ENCODE measurements around the gene BBS7. TPM values are rescaled to one million over a fixed set of nuclear protein-coding genes. Genes with fewer than 3 reads are reported as not detected.

Gene BBS7
- polyA plus RNA-seq, 2 of the 4 experiments (the other 2 are of a cell fraction) = 12.6 to 17.7 TPM

DNA sequence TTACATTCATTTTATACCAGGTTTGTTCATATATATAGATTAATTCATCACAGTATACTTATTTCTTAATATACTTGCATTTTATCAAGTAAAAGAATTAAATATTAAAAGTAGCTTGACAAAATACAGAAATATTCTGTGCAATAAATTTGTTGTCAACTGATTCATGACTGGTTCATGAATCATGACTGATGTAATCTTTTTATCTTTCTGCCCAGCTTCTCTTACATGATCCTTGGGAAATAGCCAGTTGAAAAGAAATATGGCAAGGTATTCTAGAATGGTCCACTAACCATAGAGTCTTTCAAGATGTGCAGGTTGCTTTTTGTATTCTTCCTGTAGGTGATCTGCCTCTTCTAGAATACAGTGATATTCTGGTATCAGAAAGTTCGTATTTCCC is 42.4 kb downstream of the BBS7 start:
- ATAC-seq (no peak), DNase-seq (ENCODE audit: low read depth in 1 of 2, low spot score in 1 of 2) (peak; percentile 0 to 2), FAIRE-seq (no peak)
- Histone ChIP-seq H3K4me1 (peaks cover 14% of the 10 kb centered on the region; the same call in 1 of the 3 replicates), H3K4me3 (no peak overlapping the region), H3K27ac (no peak overlapping the region), H3K4me2 (no peak overlapping the region), H3K9me3 (no peaks in the 10 kb centered on the region)
- CTCF ChIA-PET = no interaction called here
- POLR2A ChIA-PET = no interaction called here
- WGBS (ENCODE audit: missing lambda C conversion rate) = 88% methylated on average over 1 of the region's 1 CpG
- TF ChIP-seq FOSL2 (IDR thresholded peaks at IDR 0.05) = no peak
- TF ChIP-seq FOSL2 (CRISPR knock-in tag; IDR thresholded peaks at IDR 0.05) = peak; percentile 8; the same call in 1 of the 2 replicates
- TF ChIP-seq, protein P1, sequence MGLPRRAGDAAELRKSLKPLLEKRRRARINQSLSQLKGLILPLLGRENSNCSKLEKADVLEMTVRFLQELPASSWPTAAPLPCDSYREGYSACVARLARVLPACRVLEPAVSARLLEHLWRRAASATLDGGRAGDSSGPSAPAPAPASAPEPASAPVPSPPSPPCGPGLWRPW (IDR thresholded peaks at IDR 0.05) = no peak
- no peak for TF ChIP-seq EHMT2 (IDR thresholded peaks at IDR 0.05; ENCODE audit: low read depth)
- TF ChIP-seq, protein P2, sequence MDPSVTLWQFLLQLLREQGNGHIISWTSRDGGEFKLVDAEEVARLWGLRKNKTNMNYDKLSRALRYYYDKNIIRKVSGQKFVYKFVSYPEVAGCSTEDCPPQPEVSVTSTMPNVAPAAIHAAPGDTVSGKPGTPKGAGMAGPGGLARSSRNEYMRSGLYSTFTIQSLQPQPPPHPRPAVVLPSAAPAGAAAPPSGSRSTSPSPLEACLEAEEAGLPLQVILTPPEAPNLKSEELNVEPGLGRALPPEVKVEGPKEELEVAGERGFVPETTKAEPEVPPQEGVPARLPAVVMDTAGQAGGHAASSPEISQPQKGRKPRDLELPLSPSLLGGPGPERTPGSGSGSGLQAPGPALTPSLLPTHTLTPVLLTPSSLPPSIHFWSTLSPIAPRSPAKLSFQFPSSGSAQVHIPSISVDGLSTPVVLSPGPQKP (IDR thresholded peaks at IDR 0.05; ENCODE audit: low read depth, low read length) = no peak
- TF ChIP-seq POLR2AphosphoS2 (conservative IDR thresholded peaks at IDR 0.05; ENCODE audit: low read length) = no peak
- no peak for TF ChIP-seq ESRRA (IDR thresholded peaks at IDR 0.05; ENCODE audit: borderline replicate concordance, low read length)
- TF ChIP-seq, protein P3, sequence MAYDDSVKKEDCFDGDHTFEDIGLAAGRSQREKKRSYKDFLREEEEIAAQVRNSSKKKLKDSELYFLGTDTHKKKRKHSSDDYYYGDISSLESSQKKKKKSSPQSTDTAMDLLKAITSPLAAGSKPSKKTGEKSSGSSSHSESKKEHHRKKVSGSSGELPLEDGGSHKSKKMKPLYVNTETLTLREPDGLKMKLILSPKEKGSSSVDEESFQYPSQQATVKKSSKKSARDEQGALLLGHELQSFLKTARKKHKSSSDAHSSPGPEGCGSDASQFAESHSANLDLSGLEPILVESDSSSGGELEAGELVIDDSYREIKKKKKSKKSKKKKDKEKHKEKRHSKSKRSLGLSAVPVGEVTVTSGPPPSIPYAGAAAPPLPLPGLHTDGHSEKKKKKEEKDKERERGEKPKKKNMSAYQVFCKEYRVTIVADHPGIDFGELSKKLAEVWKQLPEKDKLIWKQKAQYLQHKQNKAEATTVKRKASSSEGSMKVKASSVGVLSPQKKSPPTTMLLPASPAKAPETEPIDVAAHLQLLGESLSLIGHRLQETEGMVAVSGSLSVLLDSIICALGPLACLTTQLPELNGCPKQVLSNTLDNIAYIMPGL (CRISPR knock-in tag; IDR thresholded peaks at IDR 0.05; ENCODE audit: borderline replicate concordance) = no peak
- no peak for TF ChIP-seq KDM1A (IDR thresholded peaks at IDR 0.05; ENCODE audit: low read depth)
- TF ChIP-seq JUNB (IDR thresholded peaks at IDR 0.05) = peak; percentile 27; the same call in 1 of the 2 replicates
- TF ChIP-seq, protein P4, sequence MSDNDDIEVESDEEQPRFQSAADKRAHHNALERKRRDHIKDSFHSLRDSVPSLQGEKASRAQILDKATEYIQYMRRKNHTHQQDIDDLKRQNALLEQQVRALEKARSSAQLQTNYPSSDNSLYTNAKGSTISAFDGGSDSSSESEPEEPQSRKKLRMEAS (IDR thresholded peaks at IDR 0.05) = no peak

DNA sequence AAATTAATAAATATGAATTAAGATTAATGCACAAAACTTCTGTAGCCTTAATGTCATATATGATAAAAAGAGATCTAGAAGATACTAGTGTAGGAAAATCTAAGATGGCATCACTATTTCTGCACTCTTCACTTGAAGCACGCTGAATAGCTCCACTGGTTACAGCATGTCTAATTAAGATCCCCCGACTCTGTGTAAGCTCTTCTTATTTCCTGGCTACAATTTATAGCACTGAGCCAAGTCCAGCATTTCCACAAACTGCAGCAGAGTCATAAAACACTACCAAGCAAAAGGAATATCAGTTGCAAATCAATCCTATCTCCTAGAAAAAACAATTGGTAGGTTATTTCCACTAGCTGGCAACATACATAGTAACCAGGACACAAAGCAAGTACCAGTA is 45.3 kb downstream of the BBS7 start:
- DNase-seq (ENCODE audit: low read depth in 1 of 2, low spot score in 1 of 2) = no peak
- FAIRE-seq = no peak
- no peaks in the 10 kb centered on the region for H3K9me3 ChIP-seq
- no peak overlapping the region for H3K27ac ChIP-seq
- ChIA-PET CTCF (no interaction called here), POLR2A (no interaction called here)
- no peak overlapping the region for H3K4me2 ChIP-seq
- 49% methylated on average over 2 of the region's 2 CpGs for WGBS (ENCODE audit: missing lambda C conversion rate)
- TF ChIP-seq ZC3H11A (IDR thresholded peaks at IDR 0.05) = no peak
- ATAC-seq = no peak
- no peak overlapping the region for H3K4me3 ChIP-seq
- H3K4me1 ChIP-seq = peaks cover 26% of the 10 kb centered on the region; the same call in 2 of the 3 replicates

DNA sequence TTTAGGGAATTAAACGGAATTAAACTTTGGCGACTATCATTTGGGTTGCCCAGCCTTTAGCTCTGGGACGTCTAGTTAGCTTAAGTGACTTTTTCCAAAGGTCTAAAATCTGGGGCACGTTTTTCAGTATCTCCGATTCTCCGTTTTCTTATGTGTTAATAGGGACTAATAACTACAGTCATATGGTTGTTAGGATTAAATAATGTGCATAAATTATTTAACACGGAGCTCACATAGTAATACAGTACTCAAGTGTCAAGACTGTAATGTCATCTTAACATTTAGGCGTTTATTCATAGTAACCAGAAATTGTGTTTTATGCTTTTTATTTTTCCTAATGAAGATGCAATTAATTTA is 46.1 kb downstream of the BBS7 start:
- WGBS (ENCODE audit: missing lambda C conversion rate) = 3% methylated on average over 8 of the region's 8 CpGs
- DNase-seq (ENCODE audit: low read depth in 1 of 2, low spot score in 1 of 2) (no peak), ATAC-seq (no peak; a peak in 1 of 6 replicates), FAIRE-seq (no peak)
- H3K4me2 ChIP-seq = peak overlapping the region; percentile 88
- TF ChIP-seq KDM1A (IDR thresholded peaks at IDR 0.05; ENCODE audit: low read depth) = no peak
- peak; percentile 22; the same call in 1 of the 2 replicates for TF ChIP-seq PHF8 (IDR thresholded peaks at IDR 0.05; ENCODE audit: borderline replicate concordance, low read depth)
- H3K4me3 ChIP-seq = peak overlapping the region; percentile 91
- POLR2A ChIA-PET = interaction anchor here (0.6 kb wide), 1 partner anchor 443 kb away, joined by 6 read pairs; no protein-coding TSS in a partner anchor
- peak overlapping the region; percentile 68 to 93 for H3K27ac ChIP-seq
- no peaks in the 10 kb centered on the region for H3K9me3 ChIP-seq
- CTCF ChIA-PET = interaction anchor here (0.7 kb wide), 1 partner anchor 888 kb away, joined by 3 read pairs; no protein-coding TSS in a partner anchor
- peaks cover 33% of the 10 kb centered on the region; the same call in 2 of the 3 replicates for H3K4me1 ChIP-seq

DNA sequence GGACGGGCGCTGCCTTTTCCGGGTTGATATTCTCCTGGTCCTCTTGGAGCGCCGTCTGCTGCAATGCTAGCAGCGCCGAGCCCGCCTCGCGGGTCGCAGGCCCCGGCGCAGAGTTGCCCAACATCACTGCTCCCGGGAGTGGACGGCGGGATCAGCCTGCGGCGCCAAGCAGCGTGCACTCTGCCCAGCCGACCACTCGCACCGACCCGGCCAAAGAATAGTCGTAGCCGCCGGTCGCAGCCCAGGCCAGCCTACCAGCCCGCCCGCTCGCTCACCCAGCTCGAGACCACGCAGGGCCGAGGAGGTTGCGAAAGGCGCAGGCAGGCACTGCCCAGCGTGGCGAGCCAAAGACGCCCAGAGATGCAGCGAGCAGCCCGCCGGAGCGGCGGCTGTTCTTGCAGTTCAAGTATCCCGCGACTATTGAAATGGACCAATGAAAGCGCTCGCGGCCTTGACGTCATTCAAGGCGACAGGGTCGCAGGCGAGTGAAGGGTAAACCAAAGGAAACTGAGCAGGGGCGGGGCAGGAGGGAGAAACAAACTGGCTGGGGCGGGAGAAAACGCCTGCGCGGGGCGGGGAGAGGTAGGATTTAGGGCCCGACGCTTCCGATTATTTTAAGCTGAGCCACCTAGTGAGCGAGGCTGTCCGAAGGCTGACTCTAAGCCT is 46.6 kb downstream of the BBS7 start, which contains the start of gene CCNA2:
CCNA2 (minus strand) TSS at position 379 of the 666 bp plus-strand sequence; CDS start at position 124, 255 bp downstream.
- no peak for FAIRE-seq
- Histone ChIP-seq H3K4me1 (peaks cover 36% of the 10 kb centered on the region; the same call in 2 of the 3 replicates), H3K4me2 (peak within 1 kb of the TSS; percentile 88), H3K4me3 (peak within 1 kb of the TSS; percentile 91), H3K27ac (peak within 1 kb of the TSS; percentile 70 to 93), H3K9me3 (no peaks in the 10 kb centered on the region)
- ChIA-PET CTCF (interaction anchor here (0.7 kb wide), 1 partner anchor 889 kb away, joined by 3 read pairs; no protein-coding TSS in a partner anchor), POLR2A (interaction anchor here (0.6 to 1.1 kb wide), 2 partner anchors 34 to 443 kb away, joined by 3 to 6 read pairs; no protein-coding TSS in a partner anchor)
- peak; percentile 82 to 96 for DNase-seq (ENCODE audit: low read depth in 1 of 2, low spot score in 1 of 2)
- WGBS (ENCODE audit: missing lambda C conversion rate) = 0% methylated on average over 6 of the region's 63 CpGs
- peak; percentile 94 to 97 for ATAC-seq
- TF ChIP-seq CBX8 (IDR thresholded peaks at IDR 0.05) (no peak), CEBPB (IDR thresholded peaks at IDR 0.05) (peak in 1 of 2 experiments; percentile 45; a peak in 1 of 4 replicates), TP53 (CRISPR knock-in tag; IDR thresholded peaks at IDR 0.05) (no peak), HDAC2 (IDR thresholded peaks at IDR 0.05) (peak; percentile 81; the same call in 1 of the 2 replicates), EP300 (IDR thresholded peaks at IDR 0.05) (no peak), KDM1A (IDR thresholded peaks at IDR 0.05; ENCODE audit: low read depth) (peak; percentile 34; the same call in 1 of the 2 replicates), KDM5A (IDR thresholded peaks at IDR 0.05) (peak; percentile 93), JUN (IDR thresholded peaks at IDR 0.05) (peak in 1 of 2 experiments; percentile 67; a peak in 2 of 5 replicates), MYC (IDR thresholded peaks at IDR 0.05; ENCODE audit: borderline replicate concordance, low read length) (0 out of 2 replicates have a peak, but pooled peaks have one; percentile 24)
- TF ChIP-seq, protein P4 (IDR thresholded peaks at IDR 0.05) = peak; percentile 75
- TF ChIP-seq, protein P5, sequence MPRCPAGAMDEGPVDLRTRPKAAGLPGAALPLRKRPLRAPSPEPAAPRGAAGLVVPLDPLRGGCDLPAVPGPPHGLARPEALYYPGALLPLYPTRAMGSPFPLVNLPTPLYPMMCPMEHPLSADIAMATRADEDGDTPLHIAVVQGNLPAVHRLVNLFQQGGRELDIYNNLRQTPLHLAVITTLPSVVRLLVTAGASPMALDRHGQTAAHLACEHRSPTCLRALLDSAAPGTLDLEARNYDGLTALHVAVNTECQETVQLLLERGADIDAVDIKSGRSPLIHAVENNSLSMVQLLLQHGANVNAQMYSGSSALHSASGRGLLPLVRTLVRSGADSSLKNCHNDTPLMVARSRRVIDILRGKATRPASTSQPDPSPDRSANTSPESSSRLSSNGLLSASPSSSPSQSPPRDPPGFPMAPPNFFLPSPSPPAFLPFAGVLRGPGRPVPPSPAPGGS (IDR thresholded peaks at IDR 0.05) = 0 out of 3 replicates have a peak, but pooled peaks have one; percentile 61
